Fibroblast of skin of scalp (primary cell): ENCODE measurements around the gene LIN54. TPM values are rescaled to one million over a fixed set of nuclear protein-coding genes. Genes with fewer than 3 reads are reported as not detected.
"Not testable (repeated sequence)": the region's sequence is repeated elsewhere in the genome, so short reads cannot be mapped to it uniquely, and the experiment has no call there.

Source experiments
- DNase-seq: peaks from one replicate; pipeline ENCODE4 v3.0.0-alpha.2; 2013
- polyA plus RNA-seq, 2 experiments: library from polyadenylated mRNA; unstranded; fragments of 120-200 nt; gene quantifications; one replicate each; pipeline ENCODE4 v1.2.1, GENCODE V29; 2013; ENCODE audit not compliant: insufficient read length in 2 of 2

Gene LIN54
- 7.8 TPM for polyA plus RNA-seq (2013, experiment 1 of 2; ENCODE audit: insufficient read length)
- polyA plus RNA-seq (2013, experiment 2 of 2; ENCODE audit: insufficient read length): 8.3 TPM

- peak; percentile 77 for DNase-seq
Measured at GRCh38 chr4:83010522-83011318, at the start of gene LIN54. Gene LIN54 (minus strand): TSS chr4:83010823. CDS start chr4:82984844, 25,979 bp downstream.

GRCh38 chr4:83054928-83055327 lies 44.3 kb upstream of the LIN54 start:
- DNase-seq: peak; percentile 17

- not testable (repeated sequence) for DNase-seq
Measured at GRCh38 chr4:83048781-83049180, 38.2 kb upstream of the LIN54 start.

- no peak for DNase-seq
Measured at GRCh38 chr4:83046693-83047473, 36.3 kb upstream of the LIN54 start.

- peak; percentile 31 for DNase-seq
Measured at GRCh38 chr4:83043801-83044407, 33.3 kb upstream of the LIN54 start.

- DNase-seq: not testable (repeated sequence)
Measured at GRCh38 chr4:83043157-83043556, 32.5 kb upstream of the LIN54 start.

- no peak for DNase-seq
Measured at GRCh38 chr4:83040269-83040668, 29.6 kb upstream of the LIN54 start.

GRCh38 chr4:83036991-83037665 lies 26.5 kb upstream of the LIN54 start:
- DNase-seq: no peak

- DNase-seq: peak; percentile 100
Measured at GRCh38 chr4:83034630-83035494, 24.2 kb upstream of the LIN54 start, which contains the start of gene COPS4. Gene COPS4 (plus strand): TSS chr4:83035183. CDS start chr4:83035225, 42 bp downstream.

GRCh38 chr4:83029688-83030087 lies 19.1 kb upstream of the LIN54 start:
- DNase-seq: no peak

GRCh38 chr4:83028976-83029375 lies 18.4 kb upstream of the LIN54 start:
- DNase-seq: no peak

- no peak for DNase-seq
Measured at GRCh38 chr4:83025563-83025962, 14.9 kb upstream of the LIN54 start.

- DNase-seq: no peak
Measured at GRCh38 chr4:83024233-83024632, 13.6 kb upstream of the LIN54 start.

- DNase-seq: not testable (repeated sequence)
Measured at GRCh38 chr4:83023599-83023998, 13.0 kb upstream of the LIN54 start.

GRCh38 chr4:83022724-83023450 lies 12.3 kb upstream of the LIN54 start:
- DNase-seq: peak; percentile 34

GRCh38 chr4:83019794-83020494 lies 9.3 kb upstream of the LIN54 start:
- DNase-seq: no peak

GRCh38 chr4:83013902-83014301 lies 3.3 kb upstream of the LIN54 start:
- no peak for DNase-seq

- no peak for DNase-seq
Measured at GRCh38 chr4:83013420-83013867, 2.8 kb upstream of the LIN54 start.

GRCh38 chr4:83012687-83013419 lies 2.2 kb upstream of the LIN54 start:
- peak; percentile 98 for DNase-seq
